Smooth muscle cell of the coronary artery (primary cell): ENCODE data around the gene CCR7. TPM values are rescaled to one million over a fixed set of nuclear protein-coding genes. Genes with fewer than 3 reads are reported as not detected.

ENCODE experiments used
- total RNA-seq: library from RNA; depleted of rRNA; stranded (reverse); fragments of >200 nt; gene quantifications from 2 replicates; pipeline ENCODE4 v1.2.3, GENCODE V29; 2014; ENCODE audit warnings: low replicate concordance

The CCR7 gene, protein sequence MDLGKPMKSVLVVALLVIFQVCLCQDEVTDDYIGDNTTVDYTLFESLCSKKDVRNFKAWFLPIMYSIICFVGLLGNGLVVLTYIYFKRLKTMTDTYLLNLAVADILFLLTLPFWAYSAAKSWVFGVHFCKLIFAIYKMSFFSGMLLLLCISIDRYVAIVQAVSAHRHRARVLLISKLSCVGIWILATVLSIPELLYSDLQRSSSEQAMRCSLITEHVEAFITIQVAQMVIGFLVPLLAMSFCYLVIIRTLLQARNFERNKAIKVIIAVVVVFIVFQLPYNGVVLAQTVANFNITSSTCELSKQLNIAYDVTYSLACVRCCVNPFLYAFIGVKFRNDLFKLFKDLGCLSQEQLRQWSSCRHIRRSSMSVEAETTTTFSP
- total RNA-seq = not detected in 2 replicates

GRCh38 chr17:40564883-40565768 is at the start of gene CCR7:
TSS of gene CCR7 (minus strand) at chr17:40565472. CDS start at chr17:40565409, 63 bp downstream.

Other genes starting within 250 kb of the CCR7 start
- 0.23 and 0.35 TPM in 2 replicates for gene GJD3, start 200.7 kb downstream of the CCR7 start, total RNA-seq
- gene TOP2A, start 147.6 kb downstream of the CCR7 start, total RNA-seq = 1.4 and 20.0 TPM in 2 replicates
- 92.4 and 288 TPM in 2 replicates for gene IGFBP4, start 122.0 kb downstream of the CCR7 start, total RNA-seq
- not detected in 2 replicates for gene TNS4, start 63.8 kb downstream of the CCR7 start, total RNA-seq
- gene SMARCE1, start 82.3 kb upstream of the CCR7 start, total RNA-seq = 68.1 and 78.9 TPM in 2 replicates
- gene KRT222, start 99.7 kb upstream of the CCR7 start, total RNA-seq = 1.3 TPM in 1 of 2 replicates, not detected in the other
- not detected in 2 replicates for gene KRT24, start 138.3 kb upstream of the CCR7 start, total RNA-seq
- gene KRT25, start 189.9 kb upstream of the CCR7 start, total RNA-seq = not detected in 2 replicates
- gene KRT26, start 206.7 kb upstream of the CCR7 start, total RNA-seq = not detected in 2 replicates
- not detected in 2 replicates for gene KRT27, start 217.1 kb upstream of the CCR7 start, total RNA-seq
- not detected in 2 replicates for gene KRT28, start 234.5 kb upstream of the CCR7 start, total RNA-seq